AG20443 (cell line): ENCODE data around the gene ZNF277.
"Not testable (repeated sequence)": the region's sequence is repeated elsewhere in the genome, so short reads cannot be mapped to it uniquely, and the experiment has no call there.

Experiments
- DNase-seq: peaks from one replicate; pipeline ENCODE4 v3.0.0; 2012; ENCODE audit warnings: low spot score, mixed read lengths

ZNF277 gene

DNA sequence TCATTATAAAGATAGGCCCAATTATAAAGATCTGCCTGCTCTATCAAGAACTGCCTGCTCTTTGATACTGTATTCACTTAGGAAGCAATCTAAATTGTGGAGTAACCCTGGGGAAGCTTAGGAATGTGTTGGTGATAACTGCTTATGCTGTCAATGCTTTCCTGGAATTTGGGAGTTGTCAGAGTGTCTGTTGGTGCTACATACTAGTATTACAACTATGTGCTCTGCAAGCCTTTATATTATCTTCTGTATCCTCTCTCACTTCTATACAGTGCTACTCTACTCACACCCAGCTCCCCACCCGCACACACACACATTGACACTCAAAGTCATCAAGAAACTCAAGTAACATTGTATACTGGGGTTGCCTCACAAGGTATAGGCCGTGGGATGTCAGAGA, 6.1 kb downstream of the ZNF277 start:
- no peak for DNase-seq

DNA sequence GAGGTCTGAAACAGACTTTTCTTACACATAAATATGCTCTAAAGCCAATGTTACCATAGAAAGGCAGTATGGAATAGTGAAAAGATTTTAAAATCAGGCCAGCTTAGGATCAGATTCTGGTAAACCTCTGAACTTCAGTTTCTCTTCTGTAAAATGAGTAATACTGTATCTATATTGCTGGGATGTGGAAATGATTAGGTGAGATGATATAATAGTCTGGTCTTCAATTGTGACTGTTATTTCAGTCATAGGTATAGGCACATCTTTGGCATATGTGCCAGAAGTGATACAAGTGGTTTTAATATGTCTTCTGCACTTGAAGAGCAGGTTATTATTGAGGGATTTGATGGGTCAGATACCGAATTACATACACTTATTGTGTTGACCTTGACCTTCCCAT, 7.2 kb downstream of the ZNF277 start:
- DNase-seq, result no peak

DNA sequence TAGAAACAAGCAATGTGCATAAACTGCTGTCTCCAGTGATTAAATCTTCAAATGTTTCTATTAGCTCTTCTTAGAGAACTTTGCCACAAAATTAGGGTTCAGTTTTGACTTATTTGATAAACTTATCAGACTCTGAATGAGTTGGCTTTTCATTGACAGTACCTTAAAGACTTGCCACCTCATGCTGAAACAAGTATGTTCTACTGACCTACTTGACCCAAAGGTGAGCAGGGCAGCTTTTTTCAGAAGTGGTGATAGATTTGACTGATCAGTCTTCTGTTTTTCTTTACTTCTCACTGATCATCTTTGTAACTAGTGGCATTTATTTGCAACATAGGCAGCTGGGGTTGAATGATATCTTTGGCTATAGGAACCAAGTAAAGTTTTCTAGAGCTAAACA, 7.8 kb downstream of the ZNF277 start:
- DNase-seq, result no peak

GRCh38 chr7:112214883-112215282, 8.4 kb downstream of the ZNF277 start:
- DNase-seq, result no peak

GRCh38 chr7:112215787-112216186, 9.3 kb downstream of the ZNF277 start:
- no peak for DNase-seq

DNA sequence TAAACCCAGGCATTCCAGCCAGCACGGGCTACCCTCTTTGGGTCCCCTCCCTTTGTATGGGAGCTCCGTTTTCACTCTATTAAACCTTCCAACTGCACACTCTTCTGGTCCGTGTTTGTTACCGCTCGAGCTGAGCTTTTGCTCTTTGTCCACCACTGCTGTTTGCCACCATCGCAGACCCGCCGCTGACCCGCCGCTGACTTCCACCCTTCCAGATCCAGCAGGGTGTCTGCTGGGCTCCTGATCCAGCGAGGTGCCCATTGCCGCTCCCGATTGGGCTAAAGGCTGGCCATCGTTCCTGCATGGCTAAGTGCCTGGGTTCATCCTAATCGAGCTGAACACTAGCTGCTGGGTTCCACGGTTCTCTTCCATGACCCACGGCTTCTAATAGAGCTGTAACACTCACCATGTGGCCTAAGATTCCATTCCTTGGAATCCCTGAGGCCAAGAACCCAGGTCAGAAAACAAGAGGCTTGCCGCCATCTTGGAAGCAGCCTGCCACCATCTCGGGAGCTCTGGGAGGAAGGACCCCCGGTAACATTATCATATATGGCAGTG, 14.5 kb downstream of the ZNF277 start:
- DNase-seq, result no peak

GRCh38 chr7:112223310-112223709, 16.8 kb downstream of the ZNF277 start:
- DNase-seq, result no peak

GRCh38 chr7:112224186-112224585, 17.7 kb downstream of the ZNF277 start:
- no peak for DNase-seq

DNA sequence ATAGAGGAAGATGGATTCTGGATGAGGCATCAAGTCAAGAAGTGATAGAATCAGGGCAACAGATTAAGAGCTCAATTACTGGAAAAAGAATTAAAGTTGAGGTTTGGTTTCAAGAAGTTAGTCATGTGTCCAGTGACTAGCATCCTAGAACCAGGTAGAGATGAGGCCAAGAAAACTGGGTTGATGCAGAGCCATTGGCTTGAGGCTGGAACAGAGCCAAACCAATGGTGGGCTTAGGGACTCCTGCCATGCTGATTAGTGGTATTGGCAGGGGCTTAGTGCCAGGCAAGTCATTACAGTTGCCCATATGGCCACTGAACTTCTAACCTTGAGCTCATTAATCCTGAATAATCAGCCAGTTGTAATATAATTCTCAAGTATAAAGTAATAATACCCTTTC, 18.5 kb downstream of the ZNF277 start:
- no peak for DNase-seq

DNA sequence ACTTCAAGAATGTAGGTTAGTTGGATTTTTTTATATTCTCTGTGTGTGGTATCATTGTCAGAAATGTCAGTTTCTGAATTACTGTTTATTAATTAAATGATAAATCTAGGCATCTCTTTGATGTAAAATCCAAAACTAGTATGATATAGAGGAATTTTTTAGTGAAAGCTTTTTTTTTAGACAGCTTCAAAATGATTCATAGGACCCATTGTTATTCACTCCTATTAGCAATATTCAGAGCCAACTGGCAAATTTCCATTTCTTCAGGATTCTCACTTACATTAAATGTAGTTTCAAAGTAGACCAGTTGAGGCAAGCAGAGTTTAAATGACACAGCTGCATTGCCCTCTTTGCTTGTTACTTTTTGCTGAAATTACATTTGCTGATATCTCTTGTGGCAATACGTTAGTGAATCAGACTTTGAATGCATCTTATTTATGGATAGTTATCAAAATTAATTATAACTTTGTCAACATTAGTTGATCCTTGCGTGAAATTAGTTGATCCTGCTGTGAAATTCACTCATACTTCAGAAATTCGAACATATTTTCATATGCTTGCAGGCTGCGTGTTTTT, 20.3 kb downstream of the ZNF277 start:
- no peak for DNase-seq

DNA sequence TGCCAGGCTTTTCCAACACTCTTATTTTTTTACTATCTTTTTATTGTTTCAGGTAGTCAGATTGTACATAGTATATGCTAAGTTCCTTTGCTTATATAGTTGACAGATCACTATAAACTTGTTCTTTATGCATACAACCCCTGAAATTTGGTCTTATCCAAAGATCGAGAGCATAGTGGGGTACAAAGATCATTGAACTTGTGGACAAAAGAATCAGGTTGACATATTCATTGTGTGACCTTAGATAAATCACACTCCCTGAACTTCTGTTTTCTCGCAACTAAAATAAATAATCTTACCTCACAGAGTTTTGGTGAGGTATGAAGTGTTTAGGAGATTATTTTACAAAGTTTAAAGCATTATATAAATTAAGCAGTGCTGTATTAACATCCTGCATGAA, 22.1 kb downstream of the ZNF277 start:
- no peak for DNase-seq

DNA sequence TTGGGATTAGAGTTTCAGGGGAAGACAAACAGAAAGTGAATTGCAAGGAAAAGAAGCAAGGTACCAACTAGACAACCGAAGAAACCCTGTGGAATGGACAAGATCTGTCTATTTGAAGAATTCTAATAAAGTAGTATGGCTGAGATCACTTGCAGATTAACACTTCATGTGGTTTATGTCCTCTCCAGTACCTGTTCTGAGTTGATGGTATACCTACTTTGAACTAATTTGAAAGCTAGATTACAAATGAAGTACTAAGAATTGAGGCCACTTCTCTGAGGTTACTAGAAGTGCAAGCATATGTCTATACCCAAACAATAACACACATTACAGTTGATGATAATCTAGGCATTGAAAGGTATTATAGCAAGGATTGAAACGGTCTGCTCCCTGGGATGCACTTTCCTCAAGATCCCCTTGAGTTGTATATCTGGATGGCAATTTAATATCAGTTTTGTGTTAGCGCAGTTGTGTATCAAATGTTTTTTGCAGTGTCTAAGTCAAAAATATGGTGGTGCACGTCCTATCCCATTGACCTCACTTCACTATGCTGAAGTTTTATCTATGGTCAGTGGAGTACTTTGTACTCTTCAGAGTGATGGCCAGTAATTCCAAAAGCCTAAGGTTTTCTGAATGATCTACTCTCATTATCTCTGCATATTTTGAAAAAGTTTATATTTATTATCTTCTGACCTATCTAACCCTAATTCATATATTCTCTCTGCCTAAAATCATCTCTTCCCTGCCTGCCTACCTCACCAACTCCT, 25.9 kb downstream of the ZNF277 start:
- DNase-seq, result no peak

DNA sequence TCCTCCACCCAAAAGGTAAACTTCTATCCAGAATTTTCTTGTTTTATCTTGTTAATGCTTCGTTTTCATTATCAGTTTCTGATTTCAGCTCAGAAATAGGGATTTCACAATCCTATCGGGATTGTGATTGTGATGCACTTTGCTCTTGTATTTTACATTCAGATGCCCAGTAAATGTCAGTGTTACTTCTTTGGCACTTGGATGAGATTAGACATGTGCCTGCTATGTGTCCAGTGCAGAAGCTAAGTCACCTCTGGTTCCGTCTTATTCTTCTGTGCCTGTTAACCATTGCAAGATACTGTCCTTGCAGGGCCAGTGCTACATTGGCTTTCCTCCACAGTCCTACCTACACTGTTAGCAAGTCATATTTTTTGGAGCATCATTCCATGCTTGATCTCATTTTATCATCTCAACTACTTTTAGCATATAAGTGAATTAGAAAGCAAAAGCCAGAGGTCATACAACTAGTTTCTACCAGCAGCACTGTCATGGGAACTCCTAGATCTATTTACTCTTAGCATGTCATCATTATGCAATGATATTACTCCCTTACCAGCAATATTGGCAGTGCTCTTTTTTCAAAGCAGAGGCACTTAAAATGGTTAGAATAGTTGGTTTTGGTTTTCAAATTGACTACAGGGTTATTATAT, 26.7 kb downstream of the ZNF277 start:
- no peak for DNase-seq

- DNase-seq, result no peak
These were observed 27.7 kb downstream of the ZNF277 start for GRCh38 chr7:112234147-112234546.

GRCh38 chr7:112236597-112236996, 30.1 kb downstream of the ZNF277 start:
- no peak for DNase-seq

- DNase-seq, result no peak
These were observed 31.8 kb downstream of the ZNF277 start for GRCh38 chr7:112238330-112238729.

DNA sequence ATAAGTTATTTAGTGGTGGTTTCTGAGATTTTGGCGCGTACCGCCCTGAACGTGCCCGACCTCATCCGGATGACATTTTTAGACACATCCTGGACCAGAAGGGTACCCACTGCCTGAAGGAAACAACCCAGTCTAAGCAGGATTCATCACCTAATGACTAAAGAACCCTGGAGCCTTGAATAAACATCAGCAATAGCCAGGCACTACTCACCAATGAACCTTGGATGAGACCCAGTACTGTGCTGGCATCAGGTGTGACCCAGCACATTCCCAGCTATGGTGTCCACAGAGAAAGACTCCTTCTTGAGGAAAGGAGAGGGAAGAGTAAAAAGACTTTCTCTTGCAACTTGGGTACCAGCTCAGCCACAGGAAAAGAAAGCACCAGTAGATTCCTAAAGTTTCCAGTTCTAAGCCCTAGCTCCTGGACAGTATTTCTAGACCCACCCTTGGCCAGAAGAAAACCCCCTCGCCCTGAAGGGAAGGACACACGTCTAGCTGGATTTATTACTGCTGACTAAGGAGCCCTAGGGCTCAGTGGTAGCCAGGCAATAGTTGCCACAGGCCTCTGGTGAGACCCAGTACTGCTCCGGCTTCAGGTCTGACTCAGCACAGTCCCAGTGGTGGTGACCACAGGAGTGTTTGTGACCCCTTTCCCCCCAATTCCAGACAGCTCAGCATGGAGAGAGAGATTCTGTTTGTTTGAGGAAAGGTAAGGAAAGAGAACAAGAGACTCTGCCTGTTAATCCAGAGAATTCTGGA, 32.5 kb downstream of the ZNF277 start:
- no peak for DNase-seq

DNA sequence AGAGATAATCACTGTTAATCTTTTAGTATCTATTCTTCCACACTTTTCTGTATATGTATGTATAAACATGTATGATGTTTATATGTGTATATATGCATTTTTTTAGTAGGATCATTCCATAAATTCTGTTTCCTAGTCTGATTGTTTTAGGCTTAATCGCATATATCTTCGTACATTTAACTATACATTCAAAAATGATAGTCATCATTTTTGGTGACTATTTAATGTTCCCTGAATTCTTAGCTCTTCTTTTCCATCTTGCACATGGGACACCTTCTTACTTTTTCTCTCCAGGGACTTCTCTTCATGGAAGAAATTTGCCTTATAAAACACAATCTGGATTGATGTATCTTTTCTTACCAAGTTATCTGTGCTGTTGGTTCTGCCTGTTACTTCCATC, 42.1 kb downstream of the ZNF277 start:
- no peak for DNase-seq

DNA sequence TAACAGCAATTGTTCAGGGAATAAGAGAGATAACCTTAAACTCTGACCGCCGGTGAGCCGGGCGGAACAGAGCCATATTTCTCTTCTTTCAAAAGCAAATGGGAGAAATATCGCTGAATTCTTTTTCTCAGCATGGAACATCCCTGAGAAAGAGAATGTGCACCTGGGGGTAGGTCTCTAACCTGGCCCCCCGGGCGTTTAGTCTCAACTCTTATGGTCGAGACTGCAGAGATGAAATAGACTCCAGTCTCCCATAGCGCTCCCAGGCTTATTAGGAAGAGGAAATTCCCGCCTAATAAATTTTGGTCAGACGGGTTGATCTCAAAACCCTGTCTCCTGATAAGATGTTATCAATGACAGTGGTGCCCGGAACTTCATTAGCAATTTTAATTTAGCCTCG, 43.5 kb downstream of the ZNF277 start:
- not testable (repeated sequence) for DNase-seq

- no peak for DNase-seq
These were observed 45.6 kb downstream of the ZNF277 start for GRCh38 chr7:112252141-112252540.

DNA sequence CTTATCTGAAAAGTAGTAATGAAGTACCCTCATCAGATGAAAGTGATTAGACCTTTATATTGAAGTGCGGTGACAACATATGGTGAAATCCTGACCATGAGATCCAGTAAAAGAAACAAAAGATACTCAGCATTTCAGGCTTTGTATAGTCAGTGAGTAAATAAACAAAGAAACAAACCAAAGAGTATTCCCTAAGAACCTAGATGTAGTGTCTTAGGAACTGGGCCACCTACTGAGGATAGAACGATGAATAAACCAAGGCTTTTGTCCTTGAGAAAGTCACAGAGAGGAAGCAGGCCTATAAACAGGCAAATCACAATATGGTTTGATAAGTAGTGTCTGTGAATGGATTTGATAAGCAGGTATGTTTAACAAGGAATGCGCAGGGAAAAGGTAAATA, 46.2 kb downstream of the ZNF277 start:
- no peak for DNase-seq

GRCh38 chr7:112254156-112254555, 47.7 kb downstream of the ZNF277 start:
- no peak for DNase-seq
